Ovary (tissue), 9 donors: ENCODE measurements around the gene PRDX3. TPM values are rescaled to one million over a fixed set of nuclear protein-coding genes. Genes with fewer than 3 reads are reported as not detected.

Experiments
- DNase-seq, 5 donors: peaks; one replicate each; pipeline ENCODE4 v3.0.0-alpha.2; 2019 to 2020
- H3K27ac ChIP-seq, 2 donors: fragments of 200-600 bp; one replicate each; pipeline versions ENCODE4 v1.5.1 to v1.8.0; 2019 to 2022
- H3K27me3 ChIP-seq: fragments of 200-600 bp; one replicate; pipeline ENCODE4 v1.8.0; 2022
- H3K36me3 ChIP-seq: fragments of 200-600 bp; sonication (generic); one replicate; pipeline ENCODE4 v1.5.1; 2019
- H3K4me1 ChIP-seq: one replicate; pipeline ENCODE4 v1.8.1; 2013; ENCODE audit warnings: mild to moderate bottlenecking, moderate library complexity; ENCODE audit not compliant: insufficient read depth
- H3K4me3 ChIP-seq: fragments of 200-600 bp; sonication (generic); one replicate; pipeline ENCODE4 v1.5.1; 2017
- H3K9me3 ChIP-seq, 2 donors: fragments of 200-600 bp in 1 of 2; sonication (generic) in 1 of 2; one replicate each; pipeline versions ENCODE4 v1.5.1 to v1.8.1; 2013 to 2019; ENCODE audit warnings: mild to moderate bottlenecking in 1 of 2, moderate library complexity in 1 of 2
- EP300 ChIP-seq: sonication (generic); formaldehyde crosslinking; IDR thresholded peaks from one replicate; pipeline ENCODE4 v1.6.1; 2017; ENCODE audit warnings: antibody characterized with exemption
- POLR2A ChIP-seq: fragments of 450-650 bp; IDR thresholded peaks from one replicate; pipeline ENCODE4 v1.6.1; 2017; ENCODE audit warnings: antibody characterized with exemption, mild to moderate bottlenecking, moderate library complexity
- WGBS, 3 donors: extraction: QIAGEN DNeasy Blood & Tissue Kit in 1 of 3; methylation state at CpG; one replicate each; pipeline versions ENCODE4 v1.1.5 to v1.1.7; 2013 to 2017; 5-methylcytosine and 5-hydroxymethylcytosine counted together
- intact Hi-C, 4 donors: fragments of 100-400 bp; cut with DNase I; formaldehyde crosslinking; loops; one replicate each; pipeline versions ENCODE4 v1.11.0 to v1.15.1; 2022 to 2023
- polyA plus RNA-seq, 2 donors: library from polyadenylated mRNA; stranded (reverse); fragments of 200-250 nt in 1 of 2; fragments of 350-450 nt in 1 of 2; fragmentation: Illumina TruSeq in 1 of 2; extraction: RNeasy Lipid Tissue Mini Kit (QIAGEN cat#74804) in 1 of 2; gene quantifications; one replicate each; pipeline ENCODE4 v1.2.3, GENCODE V29; 2013 to 2014
- total RNA-seq, 7 donors: library from RNA; depleted of rRNA in 2 of 7; stranded (reverse); fragments of >200 nt in 2 of 7; fragmentation: NEBNext Ultra II Directional in 3 of 7; extraction: Animal tissue kit (Norgen Biotek cat#: 25700) in 3 of 7; gene quantifications; one replicate each; pipeline versions ENCODE4 v1.1.0 to v1.2.4, GENCODE V29; 2016 to 2023
- TF ChIP-seq, protein P1 (sequence below), 3 donors: fragments of 450-650 bp in 2 of 3; fragments of 200-600 bp in 1 of 3; IDR thresholded peaks; one replicate each; pipeline versions ENCODE4 v1.5.1 to v1.8.0; 2016 to 2022; ENCODE audit warnings: antibody characterized with exemption in 3 of 3, mild to moderate bottlenecking in 1 of 3
- donor health status: DM: no; HTN: no; CAD: no; lungs with moderate emphysema.
- donor health status: DM: no; HTN: no; CAD: no.
- donor health status: Bipolar disorder and iron deficiency.
- donor health status: DM: yes; HTN: yes; CAD: no.
- donor health status: DM: no; HTN: no; CAD: no.
- donor health status: DM: yes; HTN: yes; CAD: no.

PRDX3 gene
- total and polyA plus RNA-seq, 9 donors: 65.7 to 159 (median 81.8) TPM

DNA sequence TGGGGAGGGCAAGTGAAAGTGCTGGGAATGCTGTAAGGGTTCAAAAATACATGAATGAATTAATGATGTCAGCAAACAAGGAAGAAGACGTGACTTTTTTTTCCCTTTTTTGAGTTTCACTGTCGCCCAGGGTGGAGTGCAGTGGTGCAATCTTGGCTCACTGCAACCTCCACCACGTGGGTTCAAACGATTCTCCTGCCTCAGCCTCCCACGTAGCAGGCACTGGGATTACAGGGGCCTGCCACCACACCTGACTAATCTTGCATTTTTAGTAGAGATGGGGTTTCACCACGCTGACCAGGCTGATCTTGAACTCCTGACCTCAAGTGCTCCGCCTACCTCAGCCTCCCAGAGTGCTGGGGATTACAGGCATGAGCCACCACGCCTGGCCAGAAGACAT, 44.7 kb downstream of the PRDX3 start:
- H3K36me3 ChIP-seq: no peaks in the 10 kb centered on the region
- no peak for DNase-seq

DNA sequence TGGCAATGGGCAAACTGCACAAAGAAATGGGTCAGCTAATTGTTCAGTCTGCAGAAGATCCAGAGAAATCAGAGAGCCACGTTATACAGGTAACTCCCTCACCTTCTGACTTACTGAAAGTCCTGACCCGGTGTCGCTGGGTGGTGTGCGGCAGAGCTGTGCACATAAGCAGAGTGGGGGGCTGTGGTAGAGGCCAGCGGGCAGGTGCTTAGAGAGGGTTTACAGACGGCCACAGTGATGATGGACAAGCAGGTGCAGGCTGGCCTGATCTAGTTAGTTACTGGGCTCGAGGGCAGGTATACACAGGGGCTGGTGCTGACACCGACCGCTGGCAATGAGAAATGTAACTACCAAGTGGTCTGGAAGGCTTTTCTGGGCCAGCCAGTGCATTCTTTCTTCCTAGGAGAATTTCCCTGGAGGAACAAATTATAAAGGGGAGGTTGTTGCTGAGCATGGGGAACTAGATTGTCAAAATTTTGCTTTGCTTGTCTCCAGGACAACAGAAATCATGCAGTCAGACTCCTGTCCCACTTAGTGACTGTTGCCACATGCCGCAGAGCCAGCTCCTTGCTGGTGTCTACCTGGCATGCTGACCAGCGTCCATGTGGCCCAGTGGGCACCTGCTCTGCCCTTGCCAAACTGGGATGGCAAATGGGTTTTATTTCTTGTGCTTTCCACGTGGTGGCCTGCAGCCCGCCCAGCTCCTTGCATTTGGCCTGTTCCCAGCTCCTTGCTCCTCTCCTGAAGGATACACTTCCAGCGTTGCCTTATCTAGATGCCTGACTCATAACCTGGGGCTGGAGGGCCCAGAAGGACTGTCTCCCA, 45.9 kb downstream of the PRDX3 start:
- WGBS, 3 donors: 83 to 87% (median 84%) methylated on average over 14 of the region's 14 CpGs
- Histone ChIP-seq H3K27me3 (no peaks in the 10 kb centered on the region), H3K4me3 (no peak overlapping the region), H3K36me3 (no peaks in the 10 kb centered on the region), H3K4me1 (no peaks in the 10 kb centered on the region), H3K9me3 (no peaks in the 10 kb centered on the region), H3K27ac (no peak overlapping the region)
- TF ChIP-seq, protein P1, sequence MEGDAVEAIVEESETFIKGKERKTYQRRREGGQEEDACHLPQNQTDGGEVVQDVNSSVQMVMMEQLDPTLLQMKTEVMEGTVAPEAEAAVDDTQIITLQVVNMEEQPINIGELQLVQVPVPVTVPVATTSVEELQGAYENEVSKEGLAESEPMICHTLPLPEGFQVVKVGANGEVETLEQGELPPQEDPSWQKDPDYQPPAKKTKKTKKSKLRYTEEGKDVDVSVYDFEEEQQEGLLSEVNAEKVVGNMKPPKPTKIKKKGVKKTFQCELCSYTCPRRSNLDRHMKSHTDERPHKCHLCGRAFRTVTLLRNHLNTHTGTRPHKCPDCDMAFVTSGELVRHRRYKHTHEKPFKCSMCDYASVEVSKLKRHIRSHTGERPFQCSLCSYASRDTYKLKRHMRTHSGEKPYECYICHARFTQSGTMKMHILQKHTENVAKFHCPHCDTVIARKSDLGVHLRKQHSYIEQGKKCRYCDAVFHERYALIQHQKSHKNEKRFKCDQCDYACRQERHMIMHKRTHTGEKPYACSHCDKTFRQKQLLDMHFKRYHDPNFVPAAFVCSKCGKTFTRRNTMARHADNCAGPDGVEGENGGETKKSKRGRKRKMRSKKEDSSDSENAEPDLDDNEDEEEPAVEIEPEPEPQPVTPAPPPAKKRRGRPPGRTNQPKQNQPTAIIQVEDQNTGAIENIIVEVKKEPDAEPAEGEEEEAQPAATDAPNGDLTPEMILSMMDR (IDR thresholded peaks at IDR 0.05): no peak
- no peak for TF ChIP-seq EP300
- TF ChIP-seq POLR2A: no peak
- no peak for DNase-seq
- intact Hi-C loops: no loop called here

More for the DNA sequence above, 44.7 kb downstream of the PRDX3 start:
- Histone ChIP-seq H3K4me3 (no peak overlapping the region), H3K4me1 (peaks cover 3% of the 10 kb centered on the region), H3K27ac (no peak overlapping the region), H3K27me3 (no peaks in the 10 kb centered on the region), H3K9me3 (no peaks in the 10 kb centered on the region)
- WGBS, 3 donors: 86 to 88% (median 86%) methylated on average over 8 of the region's 8 CpGs
- intact Hi-C loops: no loop called here
- TF ChIP-seq POLR2A (no peak), EP300 (no peak)
- TF ChIP-seq, protein P1 (IDR thresholded peaks at IDR 0.05): no peak

DNA sequence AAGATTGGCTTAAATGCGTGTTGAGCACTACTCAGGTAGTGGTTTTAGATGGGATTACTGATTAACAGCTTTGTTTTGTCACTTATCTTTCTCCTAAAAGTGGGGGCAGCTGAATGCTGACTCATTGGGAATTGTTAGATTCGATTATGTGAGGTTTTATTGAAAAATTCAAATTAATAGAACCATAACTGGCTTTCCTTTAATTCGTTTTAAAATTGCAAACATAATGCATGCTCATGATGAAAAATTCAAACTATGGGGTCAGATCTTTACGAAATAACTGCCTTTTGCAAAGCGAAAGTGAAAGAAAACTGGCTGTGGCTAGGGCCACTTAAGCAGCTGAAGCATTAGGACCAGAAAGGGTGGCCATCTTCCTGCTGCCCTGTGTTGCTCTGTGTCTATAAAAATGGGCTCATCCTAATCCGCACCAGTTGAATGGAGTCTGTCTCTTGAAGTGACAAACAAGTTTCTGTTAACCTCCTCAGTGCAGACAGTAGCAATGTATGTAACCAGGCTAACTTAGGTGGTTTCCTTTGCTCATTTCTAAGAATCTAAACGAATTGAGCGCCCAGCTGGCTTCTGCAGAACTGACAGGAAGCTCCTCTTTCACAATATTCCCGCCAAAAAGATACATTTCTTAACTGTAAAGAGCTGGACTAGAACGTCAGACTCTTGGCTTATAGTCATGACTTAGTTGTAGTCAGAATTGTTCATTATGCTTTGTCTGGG, 46.9 kb downstream of the PRDX3 start:
- Histone ChIP-seq H3K4me3 (peak overlapping the region; percentile 21), H3K27ac (peak overlapping the region in 1 of 2 donors; percentile 50), H3K27me3 (no peaks in the 10 kb centered on the region), H3K4me1 (no peaks in the 10 kb centered on the region), H3K9me3 (no peaks in the 10 kb centered on the region), H3K36me3 (no peaks in the 10 kb centered on the region)
- WGBS, 3 donors: 29 to 36% (median 34%) methylated on average over 10 of the region's 10 CpGs
- intact Hi-C loops: no loop called here
- DNase-seq: no peak
- TF ChIP-seq EP300 (no peak), POLR2A (no peak)
- TF ChIP-seq, protein P1 (IDR thresholded peaks at IDR 0.05): no peak

DNA sequence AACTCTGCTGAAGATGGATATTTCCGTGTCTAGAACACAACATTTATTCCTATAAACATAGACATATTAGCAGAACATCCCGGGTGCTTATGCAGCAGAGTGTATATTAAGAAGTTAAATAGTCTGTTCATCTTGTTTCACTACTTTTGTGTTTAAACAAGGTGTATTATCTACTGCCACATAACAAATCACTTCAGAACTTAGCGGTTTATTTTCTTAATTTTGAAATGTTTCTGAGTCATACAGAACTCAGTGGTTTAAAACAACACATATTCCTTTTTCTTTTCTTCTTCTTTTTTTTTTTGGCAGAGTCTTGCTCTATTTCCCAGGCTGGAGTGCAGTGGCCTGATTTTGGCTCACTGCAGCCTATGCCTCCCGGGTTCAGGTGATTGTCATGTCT, 48.9 kb downstream of the PRDX3 start:
- no peaks in the 10 kb centered on the region for H3K9me3 ChIP-seq
- H3K36me3 ChIP-seq: no peaks in the 10 kb centered on the region
- no peak overlapping the region for H3K4me3 ChIP-seq
- intact Hi-C loops: no loop called here
- WGBS, 3 donors: 89 to 92% (median 89%) methylated on average over 4 of the region's 4 CpGs
- no peak for DNase-seq
- H3K4me1 ChIP-seq: no peaks in the 10 kb centered on the region
- no peak overlapping the region for H3K27ac ChIP-seq
- no peaks in the 10 kb centered on the region for H3K27me3 ChIP-seq
- TF ChIP-seq EP300: no peak
- TF ChIP-seq, protein P1 (IDR thresholded peaks at IDR 0.05): no peak
